GM12878 (cell line): ENCODE measurements around the gene HAP1. TPM values are rescaled to one million over a fixed set of nuclear protein-coding genes. Genes with fewer than 3 reads are reported as not detected.

Source experiments
- ATAC-seq: fragments of 200-7000 bp; cut with Tn5 transposase; 3 replicates; pipeline ENCODE4 v1.9.1; 2020; ENCODE audit warnings: mild to moderate bottlenecking, moderate library complexity
- BruUV-seq: library from RNA; stranded (reverse); fragments of 400-500 nt; replicated peaks from 2 replicates; lab custom pipeline; 2021; lab: Mats Ljungman, UMichigan
- CTCF ChIA-PET: fragments of 300-600 bp; sonication (Branson Sonifier 250); formaldehyde crosslinking; extraction: SDS; loops from one replicate; lab custom pipeline; 2021; ENCODE audit warnings: inconsistent platforms; lab: Yijun Ruan, JAX
- POLR2A ChIA-PET: fragments of 350-600 bp; formaldehyde crosslinking; extraction: SDS; loops from one replicate; lab custom pipeline; 2021; ENCODE audit warnings: inconsistent platforms; lab: Charles Lee
- RAD21 ChIA-PET: fragments of 300-600 bp; sonication (Branson Sonifier 250); formaldehyde crosslinking; loops from one replicate; lab custom pipeline; 2023; ENCODE audit warnings: antibody characterized with exemption; ENCODE audit not compliant: unreplicated experiment; lab: Charles Lee
- SMC1A ChIA-PET: fragments of 300-600 bp; sonication (Branson Sonifier 250); formaldehyde crosslinking; loops from one replicate; lab custom pipeline; 2023; ENCODE audit not compliant: unreplicated experiment, uncharacterized antibody; lab: Charles Lee
- DNase-seq: peaks from one replicate; pipeline ENCODE4 v3.0.0-alpha.2; 2011; ENCODE audit warnings: low read depth, low spot score
- FAIRE-seq: peaks from 3 replicates; lab custom pipeline; 2011; peaks lifted over from hg19 to GRCh38; lab: Jason Lieb, UNC
- H2AFZ ChIP-seq: 2 replicates; pipeline ENCODE4 v1.6.0; 2011; ENCODE audit warnings: low read depth, low read length, control low read depth; ENCODE audit not compliant: control insufficient read depth
- H3K27ac ChIP-seq: 2 replicates; pipeline ENCODE4 v1.5.1; 2011; ENCODE audit warnings: control low read depth; ENCODE audit not compliant: control insufficient read depth, insufficient read depth
- H3K27me3 ChIP-seq, 2 experiments: replicated peaks in 1 of 2; 2 replicates each; pipeline versions ENCODE4 v1.6.0 to v1.6.1; 2011; ENCODE audit warnings: low read length in 1 of 2; ENCODE audit not compliant: control insufficient read depth in 2 of 2, insufficient read depth in 2 of 2
- H3K36me3 ChIP-seq, 2 experiments: 2 replicates each; pipeline ENCODE4 v1.5.1; 2011; ENCODE audit warnings: low read length in 1 of 2; ENCODE audit not compliant: control insufficient read depth in 2 of 2, insufficient read depth in 2 of 2
- H3K4me1 ChIP-seq: 2 replicates; pipeline ENCODE4 v1.6.1; 2011; ENCODE audit warnings: mild to moderate bottlenecking, low read length, moderate library complexity, mixed read lengths; ENCODE audit not compliant: control insufficient read depth, insufficient read depth
- H3K4me2 ChIP-seq: 2 replicates; pipeline ENCODE4 v1.6.0; 2011; ENCODE audit warnings: control low read depth; ENCODE audit not compliant: control insufficient read depth, insufficient read depth
- H3K4me3 ChIP-seq: fragments of 200-600 bp; sonication (generic); 2 replicates; pipeline ENCODE4 v1.5.1; 2016
- H3K79me2 ChIP-seq: 2 replicates; pipeline ENCODE4 v1.6.0; 2011; ENCODE audit warnings: low read length; ENCODE audit not compliant: control insufficient read depth, insufficient read depth
- H3K9ac ChIP-seq: 2 replicates; pipeline ENCODE4 v1.8.0; 2011; ENCODE audit warnings: low read length, control low read depth, mixed read lengths; ENCODE audit not compliant: control insufficient read depth, insufficient read depth
- H3K9me3 ChIP-seq: replicated peaks from 3 replicates; pipeline ENCODE4 v1.5.1; 2011; ENCODE audit warnings: mild to moderate bottlenecking, low read length; ENCODE audit not compliant: control insufficient read depth, insufficient read depth
- H4K20me1 ChIP-seq: 2 replicates; pipeline ENCODE4 v1.6.0; 2011; ENCODE audit not compliant: control insufficient read depth, insufficient read depth
- DPF2 ChIP-seq: fragments of 450-650 bp; IDR thresholded peaks from 2 replicates; pipeline ENCODE4 v1.6.1; 2017; ENCODE audit warnings: mild to moderate bottlenecking
- ESRRA ChIP-seq: IDR thresholded peaks from 2 replicates; pipeline ENCODE4 v1.6.1; 2012; ENCODE audit warnings: mild to moderate bottlenecking, low read length, improper control_type of control experiment
- ZBTB40 ChIP-seq: fragments of 450-650 bp; IDR thresholded peaks from 2 replicates; pipeline ENCODE4 v1.6.1; 2016; ENCODE audit warnings: mild to moderate bottlenecking, moderate library complexity, borderline replicate concordance
- WGBS: methylation state at CpG from one replicate; pipeline ENCODE4 v1.1.6; 2016; ENCODE audit warnings: low lambda C conversion rate; ENCODE audit not compliant: insufficient replicate concordance, insufficient coverage; ENCODE audit errors: missing lambda C conversion rate; 5-methylcytosine and 5-hydroxymethylcytosine counted together
- in situ Hi-C: fragments of 300-500 bp; cut with MboI; formaldehyde crosslinking; loops from 9 replicates; pipeline ENCODE4 v1.14.3; 2018; ENCODE audit warnings: mixed read lengths
- intact Hi-C: fragments of 100-400 bp; cut with micrococcal nuclease; formaldehyde crosslinking; loops from one replicate; pipeline ENCODE4 v1.14.2; 2022; ENCODE audit not compliant: unreplicated experiment
- polyA plus RNA-seq, 11 experiments: library from polyadenylated mRNA; depleted of rRNA in 4 of 11; unstranded in 6 of 11; stranded (reverse) in 5 of 11; fragments of >200 nt; fragmentation: Nextera tagmentation in 4 of 11; fragmentation: Illumina TruSeq in 1 of 11; extraction: Ambion mirVana in 4 of 11; extraction: Trizol in 1 of 11; gene quantifications; 1 replicate in 1 of 11; 2 replicates in 10 of 11; pipeline versions ENCODE4 v1.2.1 to v1.2.3, GENCODE V29; 2011 to 2016; ENCODE audit warnings: inconsistent platforms in 2 of 11, missing spikeins in 2 of 11, low read depth in 1 of 11
- total RNA-seq, 4 experiments: library from RNA; depleted of rRNA in 3 of 4; stranded (reverse); fragments of >200 nt in 3 of 4; fragmentation: Illumina TruSeq in 1 of 4; extraction: Trizol in 1 of 4; gene quantifications; 2 replicates each; pipeline versions ENCODE4 v1.2.1 to v1.2.3, GENCODE V29; 2013 to 2021

Gene HAP1
- total and polyA plus RNA-seq, 10 of the 15 experiments (the other 5 are each of a cell fraction or from before 2014, with no cell fraction given), result not detected

- ATAC-seq (no peak), FAIRE-seq (no peak), DNase-seq (no peak)
- intact Hi-C loops (no loop called here), in situ Hi-C loops (no loop called here)
- H3K27ac ChIP-seq, result no peak overlapping the region
- no peaks in the 10 kb centered on the region for H4K20me1 ChIP-seq
- no peak overlapping the region for H3K4me2 ChIP-seq
- no peak overlapping the region for H3K4me3 ChIP-seq
- no peak overlapping the region for H3K9ac ChIP-seq
- CTCF ChIA-PET, result interaction anchor here (0.6 kb wide), 1 partner anchor 195 kb away, joined by 3 read pairs; no protein-coding TSS in a partner anchor
- peaks cover 4% of the 10 kb centered on the region for H3K79me2 ChIP-seq
- WGBS, result 54% methylated on average over 23 of the region's 23 CpGs
- SMC1A ChIA-PET, result no interaction called here
- no peak for TF ChIP-seq ESRRA
- no TSS peak for BruUV-seq
- POLR2A ChIA-PET, result interaction anchor here (0.6 kb wide), 1 partner anchor 275 kb away, joined by 4 read pairs; no protein-coding TSS in a partner anchor
- H3K27me3 ChIP-seq, result no peaks in the 10 kb centered on the region; a peak in 1 of 4 replicates
- RAD21 ChIA-PET, result interaction anchor here (1.5 kb wide), 1 partner anchor 33 kb away, joined by 4 read pairs; no protein-coding TSS in a partner anchor
- no peak overlapping the region for H2AFZ ChIP-seq
- no peaks in the 10 kb centered on the region for H3K4me1 ChIP-seq
- H3K36me3 ChIP-seq, result peaks cover 0 to 3% of the 10 kb centered on the region in 2 experiments; a peak in 2 of 4 replicates
- H3K9me3 ChIP-seq, result no peaks in the 10 kb centered on the region
Observed at GRCh38 chr17:41768682-41769288, 34.3 kb upstream of the HAP1 start.

GRCh38 chr17:41767324-41768042 lies 33.0 kb upstream of the HAP1 start:
- no peak overlapping the region for H3K4me2 ChIP-seq
- no TSS peak for BruUV-seq
- CTCF ChIA-PET, result no interaction called here
- no peaks in the 10 kb centered on the region for H4K20me1 ChIP-seq
- H2AFZ ChIP-seq, result no peak overlapping the region
- TF ChIP-seq DPF2 (peak; percentile 66; the same call in 1 of the 2 replicates), ZBTB40 (no peak)
- TF ChIP-seq, all 136 proteins: peak for 1
- SMC1A ChIA-PET, result no interaction called here
- WGBS, result 57% methylated on average over 17 of the region's 18 CpGs
- H3K36me3 ChIP-seq, result peaks cover 0 to 10% of the 10 kb centered on the region in 2 experiments; a peak in 2 of 4 replicates
- H3K4me3 ChIP-seq, result no peak overlapping the region
- no peak for DNase-seq
- H3K27ac ChIP-seq, result no peak overlapping the region
- POLR2A ChIA-PET, result no interaction called here
- no peak overlapping the region for H3K9ac ChIP-seq
- in situ Hi-C loops, result no loop called here
- H3K27me3 ChIP-seq, result no peaks in the 10 kb centered on the region; a peak in 1 of 4 replicates
- H3K9me3 ChIP-seq, result no peaks in the 10 kb centered on the region
- ATAC-seq, result no peak
- H3K79me2 ChIP-seq, result peaks cover 4% of the 10 kb centered on the region
- intact Hi-C loops, result no loop called here
- RAD21 ChIA-PET, result no interaction called here
- no peaks in the 10 kb centered on the region for H3K4me1 ChIP-seq
- no peak for FAIRE-seq
